SIG-M5 treated with dmso at 0.1 percent for 504 hours (cell line): Measurements from ENCODE around the gene MSS51.

Experiments
- DNase-seq: peaks from one replicate; lab custom pipeline; 2025; ENCODE audit not compliant: unreplicated experiment; lab: John Stamatoyannopoulos, UW

MSS51 gene

GRCh38 chr10:73433538-73433867 is at the start of gene MSS51:
Gene MSS51, minus strand, starts transcription at chr10:73433561. Its CDS starts 5,277 bp downstream, at chr10:73428284.
- no peak for DNase-seq

GRCh38 chr10:73480158-73480557 is 46.8 kb upstream of the MSS51 start:
- no peak for DNase-seq

GRCh38 chr10:73478636-73479035 is 45.3 kb upstream of the MSS51 start:
- no peak for DNase-seq

GRCh38 chr10:73471226-73471625 is 37.9 kb upstream of the MSS51 start:
- no peak for DNase-seq

GRCh38 chr10:73469579-73469978 is 36.2 kb upstream of the MSS51 start:
- DNase-seq = no peak

GRCh38 chr10:73467206-73467605 is 33.8 kb upstream of the MSS51 start:
- DNase-seq = no peak

- DNase-seq = no peak
These were observed 32.8 kb upstream of the MSS51 start for GRCh38 chr10:73465978-73466726.

GRCh38 chr10:73460897-73461296 is 27.5 kb upstream of the MSS51 start:
- no peak for DNase-seq

- DNase-seq = no peak
These were observed 26.4 kb upstream of the MSS51 start for GRCh38 chr10:73459683-73460314.

GRCh38 chr10:73456187-73456890 is 23.0 kb upstream of the MSS51 start:
- DNase-seq = no peak

GRCh38 chr10:73449113-73449512 is 15.8 kb upstream of the MSS51 start:
- no peak for DNase-seq

- no peak for DNase-seq
These were observed 15.0 kb upstream of the MSS51 start for GRCh38 chr10:73448384-73448783.

- DNase-seq = no peak
These were observed 13.6 kb upstream of the MSS51 start for GRCh38 chr10:73446926-73447325.

- no peak for DNase-seq
These were observed 11.1 kb upstream of the MSS51 start for GRCh38 chr10:73444457-73444856.

- DNase-seq = no peak
These were observed 6.4 kb upstream of the MSS51 start for GRCh38 chr10:73439605-73440312.

GRCh38 chr10:73439055-73439454 is 5.7 kb upstream of the MSS51 start:
- no peak for DNase-seq

GRCh38 chr10:73432646-73433537 is 469 bp downstream of the MSS51 start:
- DNase-seq = no peak

- DNase-seq = no peak
These were observed 7.0 kb downstream of the MSS51 start for GRCh38 chr10:73426318-73426717.

GRCh38 chr10:73424478-73424877 is 8.9 kb downstream of the MSS51 start:
- DNase-seq = no peak

GRCh38 chr10:73423309-73423708 is 10.1 kb downstream of the MSS51 start:
- no peak for DNase-seq

- DNase-seq = no peak
These were observed 16.8 kb downstream of the MSS51 start for GRCh38 chr10:73416571-73416970.
